Skeletal muscle cell (primary cell): Measurements from ENCODE around the gene RIC8B.

ENCODE experiments used
- DNase-seq: peaks from one replicate; pipeline ENCODE4 v3.0.0-alpha.2; 2010; ENCODE audit warnings: low read depth
- H3K4me3 ChIP-seq: 2 replicates; pipeline ENCODE4 v1.5.1; 2011; ENCODE audit warnings: low read depth, mild to moderate bottlenecking, control low read depth, low read length, moderate library complexity

The RIC8B gene

GRCh38 chr12:106754331-106754730, 20.2 kb upstream of the RIC8B start:
- no peak overlapping the region for H3K4me3 ChIP-seq
- DNase-seq: no peak

GRCh38 chr12:106757623-106758348, 16.7 kb upstream of the RIC8B start:
- no peak for DNase-seq
- H3K4me3 ChIP-seq: no peak overlapping the region

GRCh38 chr12:106758349-106759110, 16.0 kb upstream of the RIC8B start:
- no peak overlapping the region for H3K4me3 ChIP-seq
- no peak for DNase-seq

GRCh38 chr12:106759526-106760183, 14.8 kb upstream of the RIC8B start:
- DNase-seq: no peak
- no peak overlapping the region for H3K4me3 ChIP-seq

- no peak for DNase-seq
- no peak overlapping the region for H3K4me3 ChIP-seq
Measured at GRCh38 chr12:106760184-106760531, 14.3 kb upstream of the RIC8B start.

GRCh38 chr12:106764220-106764619, 10.3 kb upstream of the RIC8B start:
- DNase-seq: no peak
- H3K4me3 ChIP-seq: no peak overlapping the region

GRCh38 chr12:106764738-106765137, 9.7 kb upstream of the RIC8B start:
- H3K4me3 ChIP-seq: no peak overlapping the region

GRCh38 chr12:106766393-106766826, 8.1 kb upstream of the RIC8B start:
- peak; percentile 44 for DNase-seq
- H3K4me3 ChIP-seq: no peak overlapping the region

More at GRCh38 chr12:106764738-106765137, 9.7 kb upstream of the RIC8B start:
- DNase-seq: no peak

- no peak overlapping the region for H3K4me3 ChIP-seq
- DNase-seq: no peak
Measured at GRCh38 chr12:106767206-106767605, 7.3 kb upstream of the RIC8B start.

- DNase-seq: no peak
- H3K4me3 ChIP-seq: no peak overlapping the region
Measured at GRCh38 chr12:106767954-106768822, 6.3 kb upstream of the RIC8B start.

- DNase-seq: peak; percentile 37
- no peak overlapping the region for H3K4me3 ChIP-seq
Measured at GRCh38 chr12:106769078-106769477, 5.4 kb upstream of the RIC8B start.

- DNase-seq: no peak
- H3K4me3 ChIP-seq: no peak overlapping the region
Measured at GRCh38 chr12:106769546-106769945, 4.9 kb upstream of the RIC8B start.

- no peak for DNase-seq
- no peak overlapping the region for H3K4me3 ChIP-seq
Measured at GRCh38 chr12:106771425-106771824, 3.1 kb upstream of the RIC8B start.

GRCh38 chr12:106773286-106774004, 1.0 kb upstream of the RIC8B start:
- DNase-seq: no peak

GRCh38 chr12:106774808-106775524, 484 bp downstream of the RIC8B start:
- H3K4me3 ChIP-seq: peak overlapping the region; percentile 96
- DNase-seq: no peak

More at GRCh38 chr12:106773286-106774004, 1.0 kb upstream of the RIC8B start:
- peak overlapping the region; percentile 96 for H3K4me3 ChIP-seq

GRCh38 chr12:106776897-106777296, 2.4 kb downstream of the RIC8B start:
- H3K4me3 ChIP-seq: no peak overlapping the region
- DNase-seq: no peak

GRCh38 chr12:106780010-106780631, 5.6 kb downstream of the RIC8B start:
- DNase-seq: no peak
- H3K4me3 ChIP-seq: no peak overlapping the region

GRCh38 chr12:106782619-106783018, 8.1 kb downstream of the RIC8B start:
- no peak for DNase-seq
- no peak overlapping the region for H3K4me3 ChIP-seq
